K562 (cell line): ENCODE measurements around the gene ABCC9.
"Not testable (repeated sequence)": the region's sequence is repeated elsewhere in the genome, so short reads cannot be mapped to it uniquely, and the experiment has no call there.

Source experiments
- CBX8 ChIP-seq: fragments of 200-600 bp; sonication (generic); IDR thresholded peaks from 2 replicates; pipeline ENCODE4 v1.6.1; 2012; ENCODE audit warnings: borderline replicate concordance, mixed run types, low read depth, mild to moderate bottlenecking, moderate library complexity, mixed read lengths, low read length, control low read depth, inconsistent platforms; ENCODE audit not compliant: poor library complexity, severe bottlenecking; ENCODE audit errors: extremely low read depth
- CHD1 ChIP-seq: fragments of 200-600 bp; sonication (generic); IDR thresholded peaks from one replicate; pipeline ENCODE4 v1.6.1; 2012; ENCODE audit warnings: mild to moderate bottlenecking, moderate library complexity, low read length, inconsistent platforms
- GABPB1 ChIP-seq: sonication (generic); formaldehyde crosslinking; IDR thresholded peaks from 2 replicates; pipeline ENCODE4 v1.8.0; 2022; ENCODE audit warnings: mild to moderate bottlenecking, missing genetic modification reagents
- HDAC8 ChIP-seq: fragments of 450-650 bp; IDR thresholded peaks from 2 replicates; pipeline ENCODE4 v1.6.1; 2016; ENCODE audit warnings: mild to moderate bottlenecking, missing genetic modification characterization, moderate library complexity, missing compliant biosample characterization
- JUND ChIP-seq, 2 experiments: IDR thresholded peaks; 2 replicates in 1 of 2; 3 replicates in 1 of 2; pipeline ENCODE4 v1.6.1; 2011; ENCODE audit warnings: borderline replicate concordance in 2 of 2, low read depth in 2 of 2, low read length in 2 of 2, improper control_type of control experiment in 1 of 2, missing biosample characterization in 1 of 2, missing genetic modification characterization in 1 of 2, missing genetic modification reagents in 1 of 2
- KLF16 ChIP-seq: IDR thresholded peaks from 2 replicates; pipeline ENCODE4 v1.6.1; 2016; ENCODE audit warnings: antibody characterized with exemption
- KLF6 ChIP-seq: fragments of 250-450 bp; sonication (Bioruptor Pico); IDR thresholded peaks from 2 replicates; pipeline ENCODE4 v1.4.0; 2020; ENCODE audit warnings: mild to moderate bottlenecking, moderate library complexity, borderline replicate concordance
- POLR2AphosphoS5 ChIP-seq: IDR thresholded peaks from 2 replicates; pipeline ENCODE4 v1.6.1; 2011; ENCODE audit warnings: mild to moderate bottlenecking, low read depth, low read length, moderate library complexity; ENCODE audit not compliant: control insufficient read depth, insufficient read depth
- RAD51 ChIP-seq: fragments of 450-650 bp; IDR thresholded peaks from 2 replicates; pipeline ENCODE4 v1.7.1; 2016; ENCODE audit warnings: low read depth, mild to moderate bottlenecking, borderline replicate concordance
- RBBP5 ChIP-seq: fragments of 200-600 bp; sonication (generic); IDR thresholded peaks from 2 replicates; pipeline ENCODE4 v1.6.1; 2012; ENCODE audit warnings: borderline replicate concordance, mild to moderate bottlenecking, low read length, control low read depth, inconsistent platforms; ENCODE audit not compliant: insufficient read depth, poor library complexity, severe bottlenecking
- SLC30A9 ChIP-seq: fragments of 250-450 bp; sonication (Bioruptor Pico); IDR thresholded peaks from 2 replicates; pipeline ENCODE4 v1.8.0; 2022; ENCODE audit warnings: mild to moderate bottlenecking, moderate library complexity
- SRSF7 ChIP-seq: fragments of 200-400 bp; formaldehyde crosslinking; optimal IDR thresholded peaks from 2 replicates; pipeline ENCODE3; 2017; ENCODE audit warnings: mild to moderate bottlenecking, low read depth, low read length
- TF ChIP-seq, protein P1 (sequence below): sonication (generic); formaldehyde crosslinking; IDR thresholded peaks from 2 replicates; pipeline ENCODE4 v1.8.1; 2023; ENCODE audit warnings: mild to moderate bottlenecking, missing genetic modification reagents
- TF ChIP-seq, protein P2 (sequence below): sonication (generic); formaldehyde crosslinking; IDR thresholded peaks from 2 replicates; pipeline ENCODE4 v1.9.0; 2022; ENCODE audit warnings: mild to moderate bottlenecking, missing genetic modification reagents

- TF ChIP-seq POLR2AphosphoS5; GABPB1 (CRISPR knock-in tag); HDAC8 (tag); SLC30A9 (CRISPR knock-in tag); JUND (IDR thresholded peaks at IDR 0.05; ENCODE audit: borderline replicate concordance, low read depth, low read length); JUND (tag; IDR thresholded peaks at IDR 0.05; ENCODE audit: borderline replicate concordance, low read depth, low read length); CHD1; KLF6 (CRISPR knock-in tag); RAD51; CBX8; RBBP5; KLF16; SRSF7: not testable (repeated sequence)
- TF ChIP-seq, protein P1, sequence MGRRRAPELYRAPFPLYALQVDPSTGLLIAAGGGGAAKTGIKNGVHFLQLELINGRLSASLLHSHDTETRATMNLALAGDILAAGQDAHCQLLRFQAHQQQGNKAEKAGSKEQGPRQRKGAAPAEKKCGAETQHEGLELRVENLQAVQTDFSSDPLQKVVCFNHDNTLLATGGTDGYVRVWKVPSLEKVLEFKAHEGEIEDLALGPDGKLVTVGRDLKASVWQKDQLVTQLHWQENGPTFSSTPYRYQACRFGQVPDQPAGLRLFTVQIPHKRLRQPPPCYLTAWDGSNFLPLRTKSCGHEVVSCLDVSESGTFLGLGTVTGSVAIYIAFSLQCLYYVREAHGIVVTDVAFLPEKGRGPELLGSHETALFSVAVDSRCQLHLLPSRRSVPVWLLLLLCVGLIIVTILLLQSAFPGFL (CRISPR knock-in tag) = not testable (repeated sequence)
- TF ChIP-seq, protein P2, sequence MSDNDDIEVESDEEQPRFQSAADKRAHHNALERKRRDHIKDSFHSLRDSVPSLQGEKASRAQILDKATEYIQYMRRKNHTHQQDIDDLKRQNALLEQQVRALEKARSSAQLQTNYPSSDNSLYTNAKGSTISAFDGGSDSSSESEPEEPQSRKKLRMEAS (CRISPR knock-in tag) = not testable (repeated sequence)
Observed at GRCh38 chr12:21782723-21783122, 158.5 kb downstream of the ABCC9 start.
